ENCODE measurements around the gene HOATZ. TPM values are rescaled to one million over a fixed set of nuclear protein-coding genes. Genes with fewer than 3 reads are reported as not detected.

HOATZ gene
- total RNA-seq, 1 donor from 2014 or later = not detected

GRCh38 chr11:111530091-111530490 is 15.5 kb downstream of the HOATZ start:
- H3K4me1 Mint-ChIP-seq (ENCODE audit: low read depth) = peaks cover 19% of the 10 kb centered on the region
- no peak for DNase-seq (ENCODE audit: low spot score)
- H3K27ac Mint-ChIP-seq (ENCODE audit: unreplicated experiment) = no peak overlapping the region
- H3K27me3 Mint-ChIP-seq (ENCODE audit: low read depth) = peaks cover 2% of the 10 kb centered on the region
- H3K4me3 Mint-ChIP-seq (ENCODE audit: unreplicated experiment) = no peak overlapping the region
- H3K36me3 Mint-ChIP-seq (ENCODE audit: low read depth) = no peaks in the 10 kb centered on the region
- no peaks in the 10 kb centered on the region for H3K9me3 Mint-ChIP-seq (ENCODE audit: low read depth)
- no peak for TF ChIP-seq CTCF (IDR thresholded peaks at IDR 0.05)

- no peaks in the 10 kb centered on the region for H3K36me3 Mint-ChIP-seq (ENCODE audit: low read depth)
- no peak overlapping the region for H3K27ac Mint-ChIP-seq (ENCODE audit: unreplicated experiment)
- no peak for DNase-seq (ENCODE audit: low spot score)
- peaks cover 2% of the 10 kb centered on the region for H3K27me3 Mint-ChIP-seq (ENCODE audit: low read depth)
- no peaks in the 10 kb centered on the region for H3K9me3 Mint-ChIP-seq (ENCODE audit: low read depth)
- TF ChIP-seq CTCF (IDR thresholded peaks at IDR 0.05) = no peak
- peaks cover 23% of the 10 kb centered on the region for H3K4me1 Mint-ChIP-seq (ENCODE audit: low read depth)
- H3K4me3 Mint-ChIP-seq (ENCODE audit: unreplicated experiment) = no peak overlapping the region
These were observed 16.6 kb downstream of the HOATZ start for GRCh38 chr11:111531136-111531535.

GRCh38 chr11:111531687-111532364 is 17.2 kb downstream of the HOATZ start:
- no peak for TF ChIP-seq CTCF (IDR thresholded peaks at IDR 0.05)
- H3K27ac Mint-ChIP-seq (ENCODE audit: unreplicated experiment) = no peak overlapping the region

GRCh38 chr11:111532365-111532709 is 17.8 kb downstream of the HOATZ start:
- Mint-ChIP-seq H3K36me3 (ENCODE audit: low read depth) (no peaks in the 10 kb centered on the region), H3K27ac (ENCODE audit: unreplicated experiment) (no peak overlapping the region), H3K4me1 (ENCODE audit: low read depth) (peaks cover 19% of the 10 kb centered on the region), H3K9me3 (ENCODE audit: low read depth) (no peaks in the 10 kb centered on the region), H3K27me3 (ENCODE audit: low read depth) (peaks cover 2% of the 10 kb centered on the region), H3K4me3 (ENCODE audit: unreplicated experiment) (no peak overlapping the region)
- no peak for TF ChIP-seq CTCF (IDR thresholded peaks at IDR 0.05)
- DNase-seq (ENCODE audit: low spot score) = no peak

More at GRCh38 chr11:111531687-111532364, 17.2 kb downstream of the HOATZ start:
- no peak overlapping the region for H3K4me3 Mint-ChIP-seq (ENCODE audit: unreplicated experiment)
- H3K4me1 Mint-ChIP-seq (ENCODE audit: low read depth) = peaks cover 19% of the 10 kb centered on the region
- no peaks in the 10 kb centered on the region for H3K9me3 Mint-ChIP-seq (ENCODE audit: low read depth)
- H3K36me3 Mint-ChIP-seq (ENCODE audit: low read depth) = no peaks in the 10 kb centered on the region
- DNase-seq (ENCODE audit: low spot score) = no peak
- peaks cover 2% of the 10 kb centered on the region for H3K27me3 Mint-ChIP-seq (ENCODE audit: low read depth)

GRCh38 chr11:111535281-111535680 is 20.7 kb downstream of the HOATZ start:
- no peak overlapping the region for H3K4me3 Mint-ChIP-seq (ENCODE audit: unreplicated experiment)
- peaks cover 4% of the 10 kb centered on the region for H3K9me3 Mint-ChIP-seq (ENCODE audit: low read depth)
- peaks cover 22% of the 10 kb centered on the region for H3K4me1 Mint-ChIP-seq (ENCODE audit: low read depth)
- peaks cover 5% of the 10 kb centered on the region for H3K27me3 Mint-ChIP-seq (ENCODE audit: low read depth)
- no peak for DNase-seq (ENCODE audit: low spot score)
- H3K27ac Mint-ChIP-seq (ENCODE audit: unreplicated experiment) = no peak overlapping the region
- H3K36me3 Mint-ChIP-seq (ENCODE audit: low read depth) = no peaks in the 10 kb centered on the region
- no peak for TF ChIP-seq CTCF (IDR thresholded peaks at IDR 0.05)

Data from chondrocyte (in vitro differentiated cells).